K562 (cell line): Measurements from ENCODE around the gene CKS2.

Source experiments
- ATF3 ChIP-seq, 2 experiments: fragments of 450-650 bp in 1 of 2; sonication (generic) in 1 of 2; formaldehyde crosslinking in 1 of 2; IDR thresholded peaks in 1 of 2; conservative IDR thresholded peaks in 1 of 2; 2 replicates each; pipeline versions ENCODE4 v1.6.1 to v1.8.1; 2016 to 2023; ENCODE audit warnings: mild to moderate bottlenecking in 2 of 2, moderate library complexity in 2 of 2, inconsistent platforms in 1 of 2, missing genetic modification reagents in 1 of 2
- ESRRA ChIP-seq: fragments of 450-650 bp; IDR thresholded peaks from 2 replicates; pipeline ENCODE4 v1.6.1; 2014; ENCODE audit warnings: low read depth, mild to moderate bottlenecking, moderate library complexity, borderline replicate concordance
- FOS ChIP-seq: IDR thresholded peaks from 3 replicates; pipeline ENCODE4 v1.6.1; 2011; ENCODE audit not compliant: insufficient read length; ENCODE audit errors: extremely low read depth
- HDAC2 ChIP-seq: fragments of 450-650 bp; IDR thresholded peaks from 2 replicates; pipeline ENCODE4 v1.6.1; 2016; ENCODE audit warnings: mild to moderate bottlenecking
- MAZ ChIP-seq, 2 experiments: fragments of 450-650 bp in 1 of 2; sonication (generic) in 1 of 2; formaldehyde crosslinking; IDR thresholded peaks in 1 of 2; conservative IDR thresholded peaks in 1 of 2; 2 replicates each; pipeline versions ENCODE4 v1.4.0 to v1.5.0; 2020; ENCODE audit warnings: mild to moderate bottlenecking in 1 of 2, missing genetic modification reagents in 1 of 2
- POLR2AphosphoS5 ChIP-seq: IDR thresholded peaks from 2 replicates; pipeline ENCODE4 v1.6.1; 2011; ENCODE audit warnings: mild to moderate bottlenecking, low read depth, low read length, moderate library complexity; ENCODE audit not compliant: control insufficient read depth, insufficient read depth
- RFX5 ChIP-seq: IDR thresholded peaks from 2 replicates; pipeline ENCODE4 v1.6.1; 2011; ENCODE audit warnings: low read depth, mild to moderate bottlenecking, improper control_type of control experiment, low read length
- SIN3A ChIP-seq, 2 experiments: fragments of 150-350 bp in 1 of 2; IDR thresholded peaks; 2 replicates each; pipeline ENCODE4 v1.6.1; 2011 to 2016; ENCODE audit warnings: borderline replicate concordance in 2 of 2, low read depth in 2 of 2, low read length in 2 of 2, mild to moderate bottlenecking in 2 of 2, moderate library complexity in 2 of 2; ENCODE audit not compliant: control insufficient read depth in 1 of 2
- SRF ChIP-seq, 2 experiments: fragments of 250-450, 450-650 bp in 1 of 2; sonication (Bioruptor Pico) in 1 of 2; sonication (generic) in 1 of 2; formaldehyde crosslinking; IDR thresholded peaks; 2 replicates each; pipeline versions ENCODE4 v1.5.0 to v1.5.1; 2020 to 2022; ENCODE audit warnings: mild to moderate bottlenecking in 1 of 2, missing genetic modification reagents in 1 of 2
- YY1 ChIP-seq, 3 experiments: IDR thresholded peaks; 2 replicates each; pipeline ENCODE4 v1.6.1; 2011; ENCODE audit warnings: low read length in 2 of 3, mild to moderate bottlenecking in 2 of 3, moderate library complexity in 2 of 3, borderline replicate concordance in 1 of 3, control low read depth in 1 of 3, low read depth in 1 of 3; ENCODE audit not compliant: insufficient read depth in 3 of 3, insufficient replicate concordance in 2 of 3, control insufficient read depth in 1 of 3, insufficient read length in 1 of 3; ENCODE audit errors: extremely low read depth in 1 of 3
- ZFP36 ChIP-seq: fragments of 150-350 bp; IDR thresholded peaks from 2 replicates; pipeline ENCODE4 v1.6.1; 2018; ENCODE audit warnings: low read length, low read depth; ENCODE audit not compliant: partially characterized antibody
- ZNF217 ChIP-seq: sonication (generic); formaldehyde crosslinking; IDR thresholded peaks from 2 replicates; pipeline ENCODE4 v1.8.0; 2022; ENCODE audit warnings: mild to moderate bottlenecking, missing genetic modification reagents
- ZZZ3 ChIP-seq: fragments of 450-650 bp; IDR thresholded peaks from 2 replicates; pipeline ENCODE4 v1.6.1; 2016; ENCODE audit warnings: antibody characterized with exemption, mild to moderate bottlenecking, moderate library complexity
- TF ChIP-seq, protein P1 (sequence below), 3 experiments: IDR thresholded peaks in 2 of 3; conservative IDR thresholded peaks in 1 of 3; 2 replicates each; pipeline ENCODE4 v1.5.1; 2011 to 2012; ENCODE audit warnings: low read length in 3 of 3, mild to moderate bottlenecking in 3 of 3, control low read depth in 2 of 3, improper control_type of control experiment in 1 of 3, inconsistent platforms in 1 of 3, low read depth in 1 of 3, mixed read lengths in 1 of 3, moderate library complexity in 1 of 3; ENCODE audit not compliant: insufficient read depth in 2 of 3

- TF ChIP-seq RFX5 (no peak), ATF3 (IDR thresholded peaks at IDR 0.05) (no peak), ATF3 (CRISPR knock-in tag; conservative IDR thresholded peaks at IDR 0.05) (no peak), FOS (no peak), ZNF217 (no peak), POLR2AphosphoS5 (no peak), ESRRA (no peak), MAZ (CRISPR knock-in tag; conservative IDR thresholded peaks at IDR 0.05 in 1 of 2, IDR thresholded peaks at IDR 0.05 in 1 of 2) (no peak), SIN3A (IDR thresholded peaks at IDR 0.05; ENCODE audit: borderline replicate concordance in 2 of 2, control insufficient read depth in 1 of 2, low read depth in 2 of 2, low read length in 2 of 2) (no peak), SRF (CRISPR knock-in tag; IDR thresholded peaks at IDR 0.05) (no peak), HDAC2 (no peak), ZZZ3 (no peak), YY1 (IDR thresholded peaks at IDR 0.05; ENCODE audit: borderline replicate concordance in 1 of 3, control insufficient read depth in 1 of 3, extremely low read depth in 1 of 3, insufficient read depth in 3 of 3, insufficient read length in 1 of 3, insufficient replicate concordance in 2 of 3, low read depth in 1 of 3, low read length in 2 of 3) (no peak), ZFP36 (no peak)
- TF ChIP-seq, protein P1, sequence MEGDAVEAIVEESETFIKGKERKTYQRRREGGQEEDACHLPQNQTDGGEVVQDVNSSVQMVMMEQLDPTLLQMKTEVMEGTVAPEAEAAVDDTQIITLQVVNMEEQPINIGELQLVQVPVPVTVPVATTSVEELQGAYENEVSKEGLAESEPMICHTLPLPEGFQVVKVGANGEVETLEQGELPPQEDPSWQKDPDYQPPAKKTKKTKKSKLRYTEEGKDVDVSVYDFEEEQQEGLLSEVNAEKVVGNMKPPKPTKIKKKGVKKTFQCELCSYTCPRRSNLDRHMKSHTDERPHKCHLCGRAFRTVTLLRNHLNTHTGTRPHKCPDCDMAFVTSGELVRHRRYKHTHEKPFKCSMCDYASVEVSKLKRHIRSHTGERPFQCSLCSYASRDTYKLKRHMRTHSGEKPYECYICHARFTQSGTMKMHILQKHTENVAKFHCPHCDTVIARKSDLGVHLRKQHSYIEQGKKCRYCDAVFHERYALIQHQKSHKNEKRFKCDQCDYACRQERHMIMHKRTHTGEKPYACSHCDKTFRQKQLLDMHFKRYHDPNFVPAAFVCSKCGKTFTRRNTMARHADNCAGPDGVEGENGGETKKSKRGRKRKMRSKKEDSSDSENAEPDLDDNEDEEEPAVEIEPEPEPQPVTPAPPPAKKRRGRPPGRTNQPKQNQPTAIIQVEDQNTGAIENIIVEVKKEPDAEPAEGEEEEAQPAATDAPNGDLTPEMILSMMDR (IDR thresholded peaks at IDR 0.05 in 2 of 3, conservative IDR thresholded peaks at IDR 0.05 in 1 of 3; ENCODE audit: insufficient read depth in 2 of 3, low read depth in 1 of 3, low read length in 3 of 3): no peak
Measured at GRCh38 chr9:89363311-89363670, 52.3 kb downstream of the CKS2 start.
